ENCODE measurements around the gene CELF5.

GRCh38 chr19:3178377-3178972, 46.0 kb upstream of the CELF5 start, which contains the start of gene S1PR4:
- TF ChIP-seq EZH2 (IDR thresholded peaks at IDR 0.05; ENCODE audit: insufficient read depth, poor library complexity, severe bottlenecking) (no peak), EZH2phosphoT487 (IDR thresholded peaks at IDR 0.05; ENCODE audit: insufficient read depth, low read depth) (no peak)

Measured in GM23248 (cell line).